HEK293T (cell line): Measurements from ENCODE around the gene EIF3L.

ENCODE experiments used
- CTCF ChIA-PET: fragments of 350-600 bp; formaldehyde crosslinking; extraction: SDS; loops from one replicate; lab custom pipeline; 2021; ENCODE audit warnings: antibody characterized with exemption, inconsistent platforms; lab: Yijun Ruan, JAX
- POLR2A ChIA-PET: fragments of 350-600 bp; formaldehyde crosslinking; extraction: SDS; loops from one replicate; lab custom pipeline; 2020; ENCODE audit warnings: antibody characterized with exemption, inconsistent platforms; lab: Yijun Ruan, JAX
- DNase-seq: peaks from one replicate; pipeline ENCODE4 v3.0.0; 2012; ENCODE audit warnings: mixed read lengths; ENCODE audit errors: extremely low spot score
- ARNT ChIP-seq: fragments of 450-650 bp; IDR thresholded peaks from 2 replicates; pipeline ENCODE4 v1.6.1; 2017; ENCODE audit warnings: mild to moderate bottlenecking
- BHLHE40 ChIP-seq: fragments of 450-650 bp; IDR thresholded peaks from 2 replicates; pipeline ENCODE4 v1.6.1; 2016; ENCODE audit warnings: mild to moderate bottlenecking, moderate library complexity, borderline replicate concordance
- CTBP1 ChIP-seq: fragments of 450-650 bp; IDR thresholded peaks from 2 replicates; pipeline ENCODE4 v1.6.1; 2016; ENCODE audit warnings: borderline replicate concordance
- ELF4 ChIP-seq: fragments of 450-650 bp; IDR thresholded peaks from 2 replicates; pipeline ENCODE4 v1.6.1; 2017; ENCODE audit warnings: antibody characterized with exemption
- FOXA1 ChIP-seq: fragments of 450-650 bp; IDR thresholded peaks from 2 replicates; pipeline ENCODE4 v1.6.1; 2016; ENCODE audit warnings: mild to moderate bottlenecking
- FOXK2 ChIP-seq: fragments of 450-650 bp; IDR thresholded peaks from 2 replicates; pipeline ENCODE4 v1.6.1; 2016; ENCODE audit warnings: mild to moderate bottlenecking
- FOXM1 ChIP-seq: fragments of 450-650 bp; IDR thresholded peaks from 2 replicates; pipeline ENCODE4 v1.6.1; 2017; ENCODE audit warnings: mild to moderate bottlenecking, borderline replicate concordance
- HDGF ChIP-seq: fragments of 450-650 bp; IDR thresholded peaks from 2 replicates; pipeline ENCODE4 v1.6.1; 2017; ENCODE audit warnings: antibody characterized with exemption, borderline replicate concordance
- L3MBTL2 ChIP-seq: fragments of 450-650 bp; conservative IDR thresholded peaks from 2 replicates; pipeline ENCODE4 v1.6.1; 2016; ENCODE audit warnings: mild to moderate bottlenecking
- LEF1 ChIP-seq: fragments of 450-650 bp; IDR thresholded peaks from 2 replicates; pipeline ENCODE4 v1.6.1; 2017; ENCODE audit warnings: mild to moderate bottlenecking, borderline replicate concordance
- NFRKB ChIP-seq: fragments of 450-650 bp; IDR thresholded peaks from 2 replicates; pipeline ENCODE4 v1.6.1; 2016; ENCODE audit warnings: mild to moderate bottlenecking, moderate library complexity
- SP1 ChIP-seq: fragments of 450-650 bp; IDR thresholded peaks from 2 replicates; pipeline ENCODE4 v1.6.1; 2017
- SUZ12 ChIP-seq: fragments of 450-650 bp; IDR thresholded peaks from 2 replicates; pipeline ENCODE4 v1.6.1; 2016; ENCODE audit warnings: mild to moderate bottlenecking
- TARDBP ChIP-seq: fragments of 450-650 bp; IDR thresholded peaks from 2 replicates; pipeline ENCODE4 v1.6.1; 2016
- ZNF384 ChIP-seq: fragments of 450-650 bp; IDR thresholded peaks from 2 replicates; pipeline ENCODE4 v1.6.1; 2016
- TF ChIP-seq, protein P1 (sequence below): fragments of 450-650 bp; IDR thresholded peaks from 2 replicates; pipeline ENCODE4 v1.6.1; 2016

The EIF3L gene

GRCh38 chr22:37823134-37823985 is 25.9 kb upstream of the EIF3L start, which contains the start of gene GALR3:
Gene GALR3 (plus strand): TSS chr22:37823382. CDS start chr22:37823407, 25 bp downstream.
- no peak for TF ChIP-seq FOXM1
- no peak for TF ChIP-seq FOXA1
- TF ChIP-seq, protein P1, sequence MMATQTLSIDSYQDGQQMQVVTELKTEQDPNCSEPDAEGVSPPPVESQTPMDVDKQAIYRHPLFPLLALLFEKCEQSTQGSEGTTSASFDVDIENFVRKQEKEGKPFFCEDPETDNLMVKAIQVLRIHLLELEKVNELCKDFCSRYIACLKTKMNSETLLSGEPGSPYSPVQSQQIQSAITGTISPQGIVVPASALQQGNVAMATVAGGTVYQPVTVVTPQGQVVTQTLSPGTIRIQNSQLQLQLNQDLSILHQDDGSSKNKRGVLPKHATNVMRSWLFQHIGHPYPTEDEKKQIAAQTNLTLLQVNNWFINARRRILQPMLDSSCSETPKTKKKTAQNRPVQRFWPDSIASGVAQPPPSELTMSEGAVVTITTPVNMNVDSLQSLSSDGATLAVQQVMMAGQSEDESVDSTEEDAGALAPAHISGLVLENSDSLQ, result no peak
- no peak for TF ChIP-seq HDGF
- POLR2A ChIA-PET, result interaction anchor here (0.8 to 2.2 kb wide), 4 partner anchors 11 to 21 kb away, joined by 3 to 15 read pairs (median 4); partner anchors contain the start of genes ANKRD54 and GCAT
- DNase-seq, result no peak
- CTCF ChIA-PET, result interaction anchor here (0.6 to 1.5 kb wide), 2 partner anchors 180 to 280 kb away, joined by 3 to 5 read pairs; no protein-coding TSS in a partner anchor

- TF ChIP-seq ZNF384 (no peak), BHLHE40 (no peak), NFRKB (no peak), ARNT (no peak), FOXM1 (no peak), L3MBTL2 (no peak), LEF1 (no peak), SUZ12 (no peak), ELF4 (no peak), FOXA1 (no peak)
- CTCF ChIA-PET, result interaction anchor here (0.8 kb wide), 1 partner anchor 38 kb away, joined by 6 read pairs; no protein-coding TSS in a partner anchor
- no peak for DNase-seq
- POLR2A ChIA-PET, result no interaction called here
Measured at GRCh38 chr22:37824674-37825641, 24.3 kb upstream of the EIF3L start.

- ChIA-PET CTCF (interaction anchor here (0.7 kb wide), 1 partner anchor 225 kb away, joined by 3 read pairs; no protein-coding TSS in a partner anchor), POLR2A (interaction anchor here (1.6 to 1.7 kb wide), 2 partner anchors 20 to 21 kb away, joined by 4 to 5 read pairs; partner anchors contain the start of gene GCAT)
- DNase-seq, result no peak
- TF ChIP-seq ZNF384 (no peak), ELF4 (no peak), FOXK2 (no peak), NFRKB (no peak), LEF1 (no peak), BHLHE40 (no peak), ARNT (no peak), L3MBTL2 (no peak), CTBP1 (no peak), FOXM1 (no peak), SP1 (no peak), FOXA1 (no peak), SUZ12 (no peak), TARDBP (no peak), HDGF (no peak)
- TF ChIP-seq, protein P1, result no peak
Measured at GRCh38 chr22:37827056-37827455, 22.2 kb upstream of the EIF3L start.

DNA sequence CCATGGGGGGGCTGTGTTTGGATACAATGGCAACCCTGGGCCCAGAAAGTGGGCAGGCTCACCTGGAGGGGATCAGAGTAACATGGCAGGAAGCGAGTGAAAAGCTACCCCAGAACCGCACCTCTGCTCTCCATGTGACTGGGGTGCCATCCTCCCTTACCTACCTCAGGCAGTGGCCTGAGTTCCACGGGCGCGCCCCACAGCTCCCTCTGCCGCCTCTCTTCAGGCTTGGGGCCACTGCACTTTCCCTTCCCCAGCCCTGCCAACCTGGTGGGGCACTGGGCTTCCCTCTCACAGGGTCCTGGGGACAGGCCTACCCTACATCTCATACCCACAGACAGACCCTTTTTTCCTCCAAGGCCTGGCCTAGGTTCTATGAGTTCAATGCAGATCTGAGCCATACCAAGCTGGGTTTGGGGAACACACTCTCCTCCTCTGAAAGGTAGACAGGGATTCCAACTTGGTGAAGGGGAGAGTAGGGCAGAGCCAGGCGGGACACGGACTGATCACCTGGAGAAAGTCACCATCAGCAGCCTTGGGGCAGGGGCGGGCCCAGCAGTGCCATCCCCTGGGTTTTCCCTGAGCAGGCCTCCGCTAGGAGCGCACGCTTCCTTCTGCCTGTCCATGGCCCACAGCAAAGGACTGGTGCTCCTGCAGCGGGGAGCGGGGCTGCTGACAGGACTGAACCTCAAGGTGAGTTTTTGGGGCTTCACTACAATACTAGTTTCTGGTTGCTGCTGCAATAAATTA is 19.0 kb upstream of the EIF3L start:
- POLR2A ChIA-PET, result interaction anchor here (0.9 kb wide), 1 partner anchor 14 kb away, joined by 3 read pairs; the partner anchor contains the start of gene ANKRD54
- no peak for DNase-seq
- CTCF ChIA-PET, result no interaction called here
- TF ChIP-seq L3MBTL2, result no peak
- TF ChIP-seq CTBP1, result no peak
- no peak for TF ChIP-seq BHLHE40
- no peak for TF ChIP-seq TARDBP
- TF ChIP-seq ELF4, result no peak
- no peak for TF ChIP-seq HDGF
- no peak for TF ChIP-seq FOXK2
- TF ChIP-seq FOXM1, result no peak
- no peak for TF ChIP-seq SUZ12
- no peak for TF ChIP-seq LEF1
- TF ChIP-seq, protein P1, result no peak

GRCh38 chr22:37831472-37831871 is 17.7 kb upstream of the EIF3L start:
- DNase-seq, result no peak
- POLR2A ChIA-PET, result no interaction called here
- no peak for TF ChIP-seq FOXM1
- TF ChIP-seq L3MBTL2, result no peak
- TF ChIP-seq ELF4, result no peak
- TF ChIP-seq SP1, result no peak
- no peak for TF ChIP-seq FOXK2
- TF ChIP-seq ARNT, result no peak
- TF ChIP-seq LEF1, result no peak
- TF ChIP-seq NFRKB, result no peak
- no peak for TF ChIP-seq HDGF
- TF ChIP-seq BHLHE40, result no peak
- no peak for TF ChIP-seq SUZ12
- TF ChIP-seq ZNF384, result no peak
- no peak for TF ChIP-seq CTBP1
- CTCF ChIA-PET, result no interaction called here
